GM12878 (cell line): ENCODE results near the gene LRRC26. TPM values are rescaled to one million over a fixed set of nuclear protein-coding genes. Genes with fewer than 3 reads are reported as not detected.

Source experiments
- ATAC-seq: fragments of 200-7000 bp; cut with Tn5 transposase; 3 replicates; pipeline ENCODE4 v1.9.1; 2020; ENCODE audit warnings: mild to moderate bottlenecking, moderate library complexity
- BruUV-seq: library from RNA; stranded (reverse); fragments of 400-500 nt; replicated peaks from 2 replicates; lab custom pipeline; 2021; lab: Mats Ljungman, UMichigan
- CTCF ChIA-PET: fragments of 300-600 bp; sonication (Branson Sonifier 250); formaldehyde crosslinking; extraction: SDS; loops from one replicate; lab custom pipeline; 2021; ENCODE audit warnings: inconsistent platforms; lab: Yijun Ruan, JAX
- POLR2A ChIA-PET: fragments of 350-600 bp; formaldehyde crosslinking; extraction: SDS; loops from one replicate; lab custom pipeline; 2021; ENCODE audit warnings: inconsistent platforms; lab: Charles Lee
- RAD21 ChIA-PET: fragments of 300-600 bp; sonication (Branson Sonifier 250); formaldehyde crosslinking; loops from one replicate; lab custom pipeline; 2023; ENCODE audit warnings: antibody characterized with exemption; ENCODE audit not compliant: unreplicated experiment; lab: Charles Lee
- SMC1A ChIA-PET: fragments of 300-600 bp; sonication (Branson Sonifier 250); formaldehyde crosslinking; loops from one replicate; lab custom pipeline; 2023; ENCODE audit not compliant: unreplicated experiment, uncharacterized antibody; lab: Charles Lee
- DNase-seq: peaks from one replicate; pipeline ENCODE4 v3.0.0-alpha.2; 2011; ENCODE audit warnings: low read depth, low spot score
- FAIRE-seq: peaks from 3 replicates; lab custom pipeline; 2011; peaks lifted over from hg19 to GRCh38; lab: Jason Lieb, UNC
- H2AFZ ChIP-seq: 2 replicates; pipeline ENCODE4 v1.6.0; 2011; ENCODE audit warnings: low read depth, low read length, control low read depth; ENCODE audit not compliant: control insufficient read depth
- H3K27ac ChIP-seq: 2 replicates; pipeline ENCODE4 v1.5.1; 2011; ENCODE audit warnings: control low read depth; ENCODE audit not compliant: control insufficient read depth, insufficient read depth
- H3K27me3 ChIP-seq, 2 experiments: replicated peaks in 1 of 2; 2 replicates each; pipeline versions ENCODE4 v1.6.0 to v1.6.1; 2011; ENCODE audit warnings: low read length in 1 of 2; ENCODE audit not compliant: control insufficient read depth in 2 of 2, insufficient read depth in 2 of 2
- H3K36me3 ChIP-seq, 2 experiments: 2 replicates each; pipeline ENCODE4 v1.5.1; 2011; ENCODE audit warnings: low read length in 1 of 2; ENCODE audit not compliant: control insufficient read depth in 2 of 2, insufficient read depth in 2 of 2
- H3K4me1 ChIP-seq: 2 replicates; pipeline ENCODE4 v1.6.1; 2011; ENCODE audit warnings: mild to moderate bottlenecking, low read length, moderate library complexity, mixed read lengths; ENCODE audit not compliant: control insufficient read depth, insufficient read depth
- H3K4me2 ChIP-seq: 2 replicates; pipeline ENCODE4 v1.6.0; 2011; ENCODE audit warnings: control low read depth; ENCODE audit not compliant: control insufficient read depth, insufficient read depth
- H3K4me3 ChIP-seq: fragments of 200-600 bp; sonication (generic); 2 replicates; pipeline ENCODE4 v1.5.1; 2016
- H3K79me2 ChIP-seq: 2 replicates; pipeline ENCODE4 v1.6.0; 2011; ENCODE audit warnings: low read length; ENCODE audit not compliant: control insufficient read depth, insufficient read depth
- H3K9ac ChIP-seq: 2 replicates; pipeline ENCODE4 v1.8.0; 2011; ENCODE audit warnings: low read length, control low read depth, mixed read lengths; ENCODE audit not compliant: control insufficient read depth, insufficient read depth
- H3K9me3 ChIP-seq: replicated peaks from 3 replicates; pipeline ENCODE4 v1.5.1; 2011; ENCODE audit warnings: mild to moderate bottlenecking, low read length; ENCODE audit not compliant: control insufficient read depth, insufficient read depth
- H4K20me1 ChIP-seq: 2 replicates; pipeline ENCODE4 v1.6.0; 2011; ENCODE audit not compliant: control insufficient read depth, insufficient read depth
- BMI1 ChIP-seq: fragments of 450-650 bp; IDR thresholded peaks from 2 replicates; pipeline ENCODE4 v1.6.1; 2016; ENCODE audit warnings: mild to moderate bottlenecking, moderate library complexity, borderline replicate concordance
- EP300 ChIP-seq, 2 experiments: fragments of 150-350 bp in 1 of 2; IDR thresholded peaks; 2 replicates each; pipeline ENCODE4 v1.6.1; 2011 to 2012; ENCODE audit warnings: low read depth in 2 of 2, low read length in 2 of 2, borderline replicate concordance in 1 of 2, improper control_type of control experiment in 1 of 2, inconsistent platforms in 1 of 2; ENCODE audit not compliant: control insufficient read depth in 1 of 2
- IKZF2 ChIP-seq, 2 experiments: fragments of 450-650 bp; IDR thresholded peaks; 2 replicates each; pipeline ENCODE4 v1.6.1; 2017; ENCODE audit warnings: mild to moderate bottlenecking in 2 of 2, moderate library complexity in 2 of 2
- MTA2 ChIP-seq: fragments of 450-650 bp; IDR thresholded peaks from 2 replicates; pipeline ENCODE4 v1.6.1; 2016; ENCODE audit warnings: low read depth, mild to moderate bottlenecking, moderate library complexity
- POLR2A ChIP-seq: IDR thresholded peaks from 2 replicates; pipeline ENCODE4 v1.6.1; 2011; ENCODE audit warnings: low read depth, mild to moderate bottlenecking, low read length
- POLR2AphosphoS2 ChIP-seq: IDR thresholded peaks from 2 replicates; pipeline ENCODE4 v1.6.1; 2011; ENCODE audit warnings: low read depth, mild to moderate bottlenecking, low read length, improper control_type of control experiment, moderate library complexity
- SUPT20H ChIP-seq: IDR thresholded peaks from 2 replicates; pipeline ENCODE4 v1.6.1; 2011; ENCODE audit warnings: low read depth, mild to moderate bottlenecking, low read length, moderate library complexity, borderline replicate concordance; ENCODE audit not compliant: control insufficient read depth
- ZNF384 ChIP-seq: IDR thresholded peaks from 2 replicates; pipeline ENCODE4 v1.6.1; 2012; ENCODE audit warnings: low read depth, mild to moderate bottlenecking, low read length, improper control_type of control experiment, borderline replicate concordance
- WGBS: methylation state at CpG from one replicate; pipeline ENCODE4 v1.1.6; 2016; ENCODE audit warnings: low lambda C conversion rate; ENCODE audit not compliant: insufficient replicate concordance, insufficient coverage; ENCODE audit errors: missing lambda C conversion rate; 5-methylcytosine and 5-hydroxymethylcytosine counted together
- in situ Hi-C: fragments of 300-500 bp; cut with MboI; formaldehyde crosslinking; loops from 9 replicates; pipeline ENCODE4 v1.14.3; 2018; ENCODE audit warnings: mixed read lengths
- intact Hi-C: fragments of 100-400 bp; cut with micrococcal nuclease; formaldehyde crosslinking; loops from one replicate; pipeline ENCODE4 v1.14.2; 2022; ENCODE audit not compliant: unreplicated experiment
- polyA plus RNA-seq, 11 experiments: library from polyadenylated mRNA; depleted of rRNA in 4 of 11; unstranded in 6 of 11; stranded (reverse) in 5 of 11; fragments of >200 nt; fragmentation: Nextera tagmentation in 4 of 11; fragmentation: Illumina TruSeq in 1 of 11; extraction: Ambion mirVana in 4 of 11; extraction: Trizol in 1 of 11; gene quantifications; 1 replicate in 1 of 11; 2 replicates in 10 of 11; pipeline versions ENCODE4 v1.2.1 to v1.2.3, GENCODE V29; 2011 to 2016; ENCODE audit warnings: inconsistent platforms in 2 of 11, missing spikeins in 2 of 11, low read depth in 1 of 11
- total RNA-seq, 4 experiments: library from RNA; depleted of rRNA in 3 of 4; stranded (reverse); fragments of >200 nt in 3 of 4; fragmentation: Illumina TruSeq in 1 of 4; extraction: Trizol in 1 of 4; gene quantifications; 2 replicates each; pipeline versions ENCODE4 v1.2.1 to v1.2.3, GENCODE V29; 2013 to 2021
- TF ChIP-seq, protein P1 (sequence below): fragments of 450-650 bp; IDR thresholded peaks from 2 replicates; pipeline ENCODE4 v1.6.1; 2016; ENCODE audit warnings: mild to moderate bottlenecking, moderate library complexity, borderline replicate concordance
- TF ChIP-seq, protein P2 (sequence below): IDR thresholded peaks from 2 replicates; pipeline ENCODE4 v1.6.1; 2012; ENCODE audit warnings: improper control_type of control experiment, low read depth, low read length; ENCODE audit not compliant: insufficient replicate concordance

Gene LRRC26
- total and polyA plus RNA-seq, 10 of the 15 experiments (the other 5 are each of a cell fraction or from before 2014, with no cell fraction given), result 0.29 to 0.91 (median 0.64) TPM; not detected in 5

DNA sequence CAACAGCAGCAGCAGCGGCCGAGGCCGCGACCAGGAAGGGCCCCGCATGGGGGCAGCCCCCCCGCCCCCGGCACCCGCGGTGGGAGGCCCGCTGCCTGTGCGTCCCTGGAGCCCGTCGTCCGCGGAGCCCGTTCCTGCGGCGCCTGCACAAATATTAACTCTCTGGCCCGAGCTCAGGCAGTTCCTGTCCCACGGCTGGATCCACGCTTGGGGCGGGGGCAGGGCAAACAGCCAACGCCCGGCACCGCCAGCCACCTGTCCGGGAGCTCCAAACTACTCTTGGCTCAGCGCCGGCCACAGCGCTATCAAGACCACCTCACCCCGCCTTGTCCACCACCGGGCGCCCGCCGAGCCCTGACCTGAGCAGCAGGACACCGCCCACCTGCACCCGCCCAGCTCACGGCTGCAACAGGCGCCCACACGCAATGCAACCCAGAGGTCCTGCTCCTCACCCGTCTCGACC is at the start of gene LRRC26 (continued):
- TF ChIP-seq, protein P1, sequence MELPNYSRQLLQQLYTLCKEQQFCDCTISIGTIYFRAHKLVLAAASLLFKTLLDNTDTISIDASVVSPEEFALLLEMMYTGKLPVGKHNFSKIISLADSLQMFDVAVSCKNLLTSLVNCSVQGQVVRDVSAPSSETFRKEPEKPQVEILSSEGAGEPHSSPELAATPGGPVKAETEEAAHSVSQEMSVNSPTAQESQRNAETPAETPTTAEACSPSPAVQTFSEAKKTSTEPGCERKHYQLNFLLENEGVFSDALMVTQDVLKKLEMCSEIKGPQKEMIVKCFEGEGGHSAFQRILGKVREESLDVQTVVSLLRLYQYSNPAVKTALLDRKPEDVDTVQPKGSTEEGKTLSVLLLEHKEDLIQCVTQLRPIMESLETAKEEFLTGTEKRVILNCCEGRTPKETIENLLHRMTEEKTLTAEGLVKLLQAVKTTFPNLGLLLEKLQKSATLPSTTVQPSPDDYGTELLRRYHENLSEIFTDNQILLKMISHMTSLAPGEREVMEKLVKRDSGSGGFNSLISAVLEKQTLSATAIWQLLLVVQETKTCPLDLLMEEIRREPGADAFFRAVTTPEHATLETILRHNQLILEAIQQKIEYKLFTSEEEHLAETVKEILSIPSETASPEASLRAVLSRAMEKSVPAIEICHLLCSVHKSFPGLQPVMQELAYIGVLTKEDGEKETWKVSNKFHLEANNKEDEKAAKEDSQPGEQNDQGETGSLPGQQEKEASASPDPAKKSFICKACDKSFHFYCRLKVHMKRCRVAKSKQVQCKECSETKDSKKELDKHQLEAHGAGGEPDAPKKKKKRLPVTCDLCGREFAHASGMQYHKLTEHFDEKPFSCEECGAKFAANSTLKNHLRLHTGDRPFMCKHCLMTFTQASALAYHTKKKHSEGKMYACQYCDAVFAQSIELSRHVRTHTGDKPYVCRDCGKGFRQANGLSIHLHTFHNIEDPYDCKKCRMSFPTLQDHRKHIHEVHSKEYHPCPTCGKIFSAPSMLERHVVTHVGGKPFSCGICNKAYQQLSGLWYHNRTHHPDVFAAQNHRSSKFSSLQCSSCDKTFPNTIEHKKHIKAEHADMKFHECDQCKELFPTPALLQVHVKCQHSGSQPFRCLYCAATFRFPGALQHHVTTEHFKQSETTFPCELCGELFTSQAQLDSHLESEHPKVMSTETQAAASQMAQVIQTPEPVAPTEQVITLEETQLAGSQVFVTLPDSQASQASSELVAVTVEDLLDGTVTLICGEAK, result no peak
- no peak for TF ChIP-seq EP300 (IDR thresholded peaks at IDR 0.05; ENCODE audit: borderline replicate concordance in 1 of 2, control insufficient read depth in 1 of 2, low read depth in 2 of 2, low read length in 2 of 2)
- TF ChIP-seq IKZF2 (IDR thresholded peaks at IDR 0.05), result no peak
- TF ChIP-seq BMI1, result no peak
- no peak for TF ChIP-seq ZNF384
- no peak for TF ChIP-seq MTA2

DNA sequence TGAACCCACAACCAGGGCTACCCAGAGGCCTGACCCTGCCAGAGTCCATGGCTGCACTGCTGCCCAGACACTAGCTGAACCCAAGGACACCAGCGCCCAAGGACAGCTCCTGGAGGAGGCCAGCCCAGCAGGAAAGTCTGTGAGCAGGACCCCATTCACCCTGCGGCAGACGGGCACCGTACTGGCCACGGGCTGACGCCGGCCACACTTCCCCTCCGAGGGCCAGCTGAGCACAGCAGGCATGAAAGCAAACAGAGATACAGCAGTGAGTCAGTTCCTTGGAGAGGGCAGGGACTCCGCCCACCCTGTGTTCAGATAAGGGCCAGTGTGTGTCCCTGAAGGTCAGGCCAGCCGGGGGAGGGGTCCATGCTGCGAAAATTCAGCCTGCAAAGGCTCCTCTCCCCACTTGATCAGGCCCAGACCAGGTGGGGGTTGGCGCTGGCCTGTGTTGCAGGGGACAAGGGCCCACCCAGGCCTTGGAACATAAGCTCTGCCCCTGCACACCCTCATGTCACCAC is 49.0 kb upstream of the LRRC26 start:
- Histone ChIP-seq H3K27me3 (no peaks in the 10 kb centered on the region), H3K9ac (no peak overlapping the region), H3K4me3 (no peak overlapping the region), H3K36me3 (peaks cover 0 to 2% of the 10 kb centered on the region in 2 experiments; a peak in 2 of 4 replicates), H2AFZ (no peak overlapping the region), H3K27ac (no peak overlapping the region), H3K4me2 (no peak overlapping the region), H3K79me2 (no peaks in the 10 kb centered on the region), H3K9me3 (no peaks in the 10 kb centered on the region), H3K4me1 (peaks cover 5% of the 10 kb centered on the region; the same call in 1 of the 2 replicates), H4K20me1 (no peaks in the 10 kb centered on the region)
- no TSS peak for BruUV-seq
- ChIA-PET RAD21 (no interaction called here), POLR2A (interaction anchor here (0.6 to 1.4 kb wide), 4 partner anchors 18 to 191 kb away, joined by 4 to 8 read pairs (median 4); partner anchors contain the start of gene TPRN), SMC1A (no interaction called here), CTCF (no interaction called here)
- WGBS, result 84% methylated on average over 11 of the region's 12 CpGs
- intact Hi-C loops (no loop called here), in situ Hi-C loops (no loop called here)
- DNase-seq, result no peak
- no peak for FAIRE-seq
- ATAC-seq, result no peak
- TF ChIP-seq SUPT20H (no peak), POLR2AphosphoS2 (0 out of 2 replicates have a peak, but pooled peaks have one; percentile 24), POLR2A (peak; percentile 39; the same call in 1 of the 2 replicates)
- TF ChIP-seq, protein P2, sequence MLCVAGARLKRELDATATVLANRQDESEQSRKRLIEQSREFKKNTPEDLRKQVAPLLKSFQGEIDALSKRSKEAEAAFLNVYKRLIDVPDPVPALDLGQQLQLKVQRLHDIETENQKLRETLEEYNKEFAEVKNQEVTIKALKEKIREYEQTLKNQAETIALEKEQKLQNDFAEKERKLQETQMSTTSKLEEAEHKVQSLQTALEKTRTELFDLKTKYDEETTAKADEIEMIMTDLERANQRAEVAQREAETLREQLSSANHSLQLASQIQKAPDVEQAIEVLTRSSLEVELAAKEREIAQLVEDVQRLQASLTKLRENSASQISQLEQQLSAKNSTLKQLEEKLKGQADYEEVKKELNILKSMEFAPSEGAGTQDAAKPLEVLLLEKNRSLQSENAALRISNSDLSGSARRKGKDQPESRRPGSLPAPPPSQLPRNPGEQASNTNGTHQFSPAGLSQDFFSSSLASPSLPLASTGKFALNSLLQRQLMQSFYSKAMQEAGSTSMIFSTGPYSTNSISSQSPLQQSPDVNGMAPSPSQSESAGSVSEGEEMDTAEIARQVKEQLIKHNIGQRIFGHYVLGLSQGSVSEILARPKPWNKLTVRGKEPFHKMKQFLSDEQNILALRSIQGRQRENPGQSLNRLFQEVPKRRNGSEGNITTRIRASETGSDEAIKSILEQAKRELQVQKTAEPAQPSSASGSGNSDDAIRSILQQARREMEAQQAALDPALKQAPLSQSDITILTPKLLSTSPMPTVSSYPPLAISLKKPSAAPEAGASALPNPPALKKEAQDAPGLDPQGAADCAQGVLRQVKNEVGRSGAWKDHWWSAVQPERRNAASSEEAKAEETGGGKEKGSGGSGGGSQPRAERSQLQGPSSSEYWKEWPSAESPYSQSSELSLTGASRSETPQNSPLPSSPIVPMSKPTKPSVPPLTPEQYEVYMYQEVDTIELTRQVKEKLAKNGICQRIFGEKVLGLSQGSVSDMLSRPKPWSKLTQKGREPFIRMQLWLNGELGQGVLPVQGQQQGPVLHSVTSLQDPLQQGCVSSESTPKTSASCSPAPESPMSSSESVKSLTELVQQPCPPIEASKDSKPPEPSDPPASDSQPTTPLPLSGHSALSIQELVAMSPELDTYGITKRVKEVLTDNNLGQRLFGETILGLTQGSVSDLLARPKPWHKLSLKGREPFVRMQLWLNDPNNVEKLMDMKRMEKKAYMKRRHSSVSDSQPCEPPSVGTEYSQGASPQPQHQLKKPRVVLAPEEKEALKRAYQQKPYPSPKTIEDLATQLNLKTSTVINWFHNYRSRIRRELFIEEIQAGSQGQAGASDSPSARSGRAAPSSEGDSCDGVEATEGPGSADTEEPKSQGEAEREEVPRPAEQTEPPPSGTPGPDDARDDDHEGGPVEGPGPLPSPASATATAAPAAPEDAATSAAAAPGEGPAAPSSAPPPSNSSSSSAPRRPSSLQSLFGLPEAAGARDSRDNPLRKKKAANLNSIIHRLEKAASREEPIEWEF, result no peak
